GM12878 (cell line): ENCODE data around the gene MLIP. TPM values are rescaled to one million over a fixed set of nuclear protein-coding genes. Genes with fewer than 3 reads are reported as not detected.

Experiments
- ATAC-seq: fragments of 200-7000 bp; cut with Tn5 transposase; 3 replicates; pipeline ENCODE4 v1.9.1; 2020; ENCODE audit warnings: mild to moderate bottlenecking, moderate library complexity
- BruUV-seq: library from RNA; stranded (reverse); fragments of 400-500 nt; replicated peaks from 2 replicates; lab custom pipeline; 2021; lab: Mats Ljungman, UMichigan
- CTCF ChIA-PET: fragments of 300-600 bp; sonication (Branson Sonifier 250); formaldehyde crosslinking; extraction: SDS; loops from one replicate; lab custom pipeline; 2021; ENCODE audit warnings: inconsistent platforms; lab: Yijun Ruan, JAX
- POLR2A ChIA-PET: fragments of 350-600 bp; formaldehyde crosslinking; extraction: SDS; loops from one replicate; lab custom pipeline; 2021; ENCODE audit warnings: inconsistent platforms; lab: Charles Lee
- RAD21 ChIA-PET: fragments of 300-600 bp; sonication (Branson Sonifier 250); formaldehyde crosslinking; loops from one replicate; lab custom pipeline; 2023; ENCODE audit warnings: antibody characterized with exemption; ENCODE audit not compliant: unreplicated experiment; lab: Charles Lee
- SMC1A ChIA-PET: fragments of 300-600 bp; sonication (Branson Sonifier 250); formaldehyde crosslinking; loops from one replicate; lab custom pipeline; 2023; ENCODE audit not compliant: unreplicated experiment, uncharacterized antibody; lab: Charles Lee
- DNase-seq: peaks from one replicate; pipeline ENCODE4 v3.0.0-alpha.2; 2011; ENCODE audit warnings: low read depth, low spot score
- FAIRE-seq: peaks from 3 replicates; lab custom pipeline; 2011; peaks lifted over from hg19 to GRCh38; lab: Jason Lieb, UNC
- H2AFZ ChIP-seq: 2 replicates; pipeline ENCODE4 v1.6.0; 2011; ENCODE audit warnings: low read depth, low read length, control low read depth; ENCODE audit not compliant: control insufficient read depth
- H3K27ac ChIP-seq: 2 replicates; pipeline ENCODE4 v1.5.1; 2011; ENCODE audit warnings: control low read depth; ENCODE audit not compliant: control insufficient read depth, insufficient read depth
- H3K27me3 ChIP-seq, 2 experiments: replicated peaks in 1 of 2; 2 replicates each; pipeline versions ENCODE4 v1.6.0 to v1.6.1; 2011; ENCODE audit warnings: low read length in 1 of 2; ENCODE audit not compliant: control insufficient read depth in 2 of 2, insufficient read depth in 2 of 2
- H3K36me3 ChIP-seq, 2 experiments: 2 replicates each; pipeline ENCODE4 v1.5.1; 2011; ENCODE audit warnings: low read length in 1 of 2; ENCODE audit not compliant: control insufficient read depth in 2 of 2, insufficient read depth in 2 of 2
- H3K4me1 ChIP-seq: 2 replicates; pipeline ENCODE4 v1.6.1; 2011; ENCODE audit warnings: mild to moderate bottlenecking, low read length, moderate library complexity, mixed read lengths; ENCODE audit not compliant: control insufficient read depth, insufficient read depth
- H3K4me2 ChIP-seq: 2 replicates; pipeline ENCODE4 v1.6.0; 2011; ENCODE audit warnings: control low read depth; ENCODE audit not compliant: control insufficient read depth, insufficient read depth
- H3K4me3 ChIP-seq: fragments of 200-600 bp; sonication (generic); 2 replicates; pipeline ENCODE4 v1.5.1; 2016
- H3K79me2 ChIP-seq: 2 replicates; pipeline ENCODE4 v1.6.0; 2011; ENCODE audit warnings: low read length; ENCODE audit not compliant: control insufficient read depth, insufficient read depth
- H3K9ac ChIP-seq: 2 replicates; pipeline ENCODE4 v1.8.0; 2011; ENCODE audit warnings: low read length, control low read depth, mixed read lengths; ENCODE audit not compliant: control insufficient read depth, insufficient read depth
- H3K9me3 ChIP-seq: replicated peaks from 3 replicates; pipeline ENCODE4 v1.5.1; 2011; ENCODE audit warnings: mild to moderate bottlenecking, low read length; ENCODE audit not compliant: control insufficient read depth, insufficient read depth
- H4K20me1 ChIP-seq: 2 replicates; pipeline ENCODE4 v1.6.0; 2011; ENCODE audit not compliant: control insufficient read depth, insufficient read depth
- ATF2 ChIP-seq: IDR thresholded peaks from 2 replicates; pipeline ENCODE4 v1.6.1; 2012; ENCODE audit warnings: low read length, inconsistent platforms
- CREM ChIP-seq: IDR thresholded peaks from 2 replicates; pipeline ENCODE4 v1.6.1; 2014; ENCODE audit warnings: antibody characterized with exemption, low read depth
- E2F8 ChIP-seq: fragments of 450-650 bp; IDR thresholded peaks from 2 replicates; pipeline ENCODE4 v1.6.1; 2018; ENCODE audit warnings: mild to moderate bottlenecking, low read depth, moderate library complexity; ENCODE audit not compliant: partially characterized antibody
- KDM1A ChIP-seq: fragments of 200-600 bp; sonication (generic); IDR thresholded peaks from 2 replicates; pipeline ENCODE4 v1.6.1; 2016; ENCODE audit warnings: borderline replicate concordance
- NR2C1 ChIP-seq: fragments of 450-650 bp; IDR thresholded peaks from 2 replicates; pipeline ENCODE4 v1.6.1; 2017; ENCODE audit warnings: antibody characterized with exemption, mild to moderate bottlenecking, moderate library complexity
- YBX1 ChIP-seq: fragments of 450-650 bp; IDR thresholded peaks from 2 replicates; pipeline ENCODE4 v1.6.1; 2016; ENCODE audit warnings: antibody characterized with exemption
- WGBS: methylation state at CpG from one replicate; pipeline ENCODE4 v1.1.6; 2016; ENCODE audit warnings: low lambda C conversion rate; ENCODE audit not compliant: insufficient replicate concordance, insufficient coverage; ENCODE audit errors: missing lambda C conversion rate; 5-methylcytosine and 5-hydroxymethylcytosine counted together
- in situ Hi-C: fragments of 300-500 bp; cut with MboI; formaldehyde crosslinking; loops from 9 replicates; pipeline ENCODE4 v1.14.3; 2018; ENCODE audit warnings: mixed read lengths
- intact Hi-C: fragments of 100-400 bp; cut with micrococcal nuclease; formaldehyde crosslinking; loops from one replicate; pipeline ENCODE4 v1.14.2; 2022; ENCODE audit not compliant: unreplicated experiment
- polyA plus RNA-seq, 11 experiments: library from polyadenylated mRNA; depleted of rRNA in 4 of 11; unstranded in 6 of 11; stranded (reverse) in 5 of 11; fragments of >200 nt; fragmentation: Nextera tagmentation in 4 of 11; fragmentation: Illumina TruSeq in 1 of 11; extraction: Ambion mirVana in 4 of 11; extraction: Trizol in 1 of 11; gene quantifications; 1 replicate in 1 of 11; 2 replicates in 10 of 11; pipeline versions ENCODE4 v1.2.1 to v1.2.3, GENCODE V29; 2011 to 2016; ENCODE audit warnings: inconsistent platforms in 2 of 11, missing spikeins in 2 of 11, low read depth in 1 of 11
- total RNA-seq, 4 experiments: library from RNA; depleted of rRNA in 3 of 4; stranded (reverse); fragments of >200 nt in 3 of 4; fragmentation: Illumina TruSeq in 1 of 4; extraction: Trizol in 1 of 4; gene quantifications; 2 replicates each; pipeline versions ENCODE4 v1.2.1 to v1.2.3, GENCODE V29; 2013 to 2021

The MLIP gene
- total and polyA plus RNA-seq, 10 of the 15 experiments (the other 5 are each of a cell fraction or from before 2014, with no cell fraction given), result not detected

DNA sequence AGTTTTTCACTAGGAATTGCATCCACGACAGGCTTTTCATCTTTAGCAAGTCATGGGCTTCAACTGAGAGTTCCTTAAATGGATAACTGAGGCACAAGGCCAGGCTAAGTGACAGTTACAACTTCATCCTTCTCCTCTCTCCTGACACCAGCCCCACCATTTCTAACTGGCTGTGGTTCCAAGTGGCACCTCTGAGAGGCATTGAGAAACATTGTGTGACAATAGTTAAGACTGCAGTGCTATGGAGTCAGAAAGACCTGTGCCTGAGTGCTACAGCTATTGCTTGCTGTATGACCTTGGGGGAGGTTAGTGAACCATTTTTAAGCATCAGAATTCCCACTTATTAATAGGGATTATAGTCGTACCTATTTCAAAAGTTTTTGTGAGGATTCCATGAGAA, 26.2 kb upstream of the MLIP start:
- FAIRE-seq, result no peak
- Histone ChIP-seq H3K27me3 (no peaks in the 10 kb centered on the region), H3K4me2 (no peak overlapping the region), H3K79me2 (no peaks in the 10 kb centered on the region), H3K36me3 (no peaks in the 10 kb centered on the region), H3K9me3 (no peaks in the 10 kb centered on the region), H3K9ac (no peak overlapping the region), H3K4me1 (no peaks in the 10 kb centered on the region), H4K20me1 (no peaks in the 10 kb centered on the region), H2AFZ (no peak overlapping the region), H3K27ac (no peak overlapping the region), H3K4me3 (no peak overlapping the region)
- ATAC-seq, result no peak
- intact Hi-C loops, result no loop called here
- POLR2A ChIA-PET, result no interaction called here
- in situ Hi-C loops, result no loop called here
- RAD21 ChIA-PET, result no interaction called here
- DNase-seq, result no peak
- SMC1A ChIA-PET, result no interaction called here
- CTCF ChIA-PET, result no interaction called here
- 0% methylated on average over 2 of the region's 2 CpGs for WGBS
- BruUV-seq, result no TSS peak
- TF ChIP-seq ATF2 (no peak), E2F8 (no peak), YBX1 (no peak), KDM1A (no peak), CREM (no peak), NR2C1 (no peak)
